Epidermal melanocyte (primary cell): ENCODE data around the gene CARD11.

Experiments
- DNase-seq: peaks from one replicate; pipeline ENCODE4 v3.0.0; 2011; ENCODE audit warnings: low spot score; ENCODE audit not compliant: insufficient read length

Gene CARD11

GRCh38 chr7:2983586-2983985 lies 60.1 kb downstream of the CARD11 start:
- DNase-seq, result no peak

- no peak for DNase-seq
Measured at GRCh38 chr7:2982831-2983230, 60.8 kb downstream of the CARD11 start.

- no peak for DNase-seq
Measured at GRCh38 chr7:2982401-2982800, 61.3 kb downstream of the CARD11 start.

- DNase-seq, result no peak
Measured at GRCh38 chr7:2981103-2981480, 62.6 kb downstream of the CARD11 start.

- DNase-seq, result no peak
Measured at GRCh38 chr7:2980401-2981102, 63.1 kb downstream of the CARD11 start.

GRCh38 chr7:2979951-2980350 lies 63.7 kb downstream of the CARD11 start:
- DNase-seq, result no peak

- no peak for DNase-seq
Measured at GRCh38 chr7:2979201-2979631, 64.5 kb downstream of the CARD11 start.

GRCh38 chr7:2978408-2978807 lies 65.3 kb downstream of the CARD11 start:
- no peak for DNase-seq

- DNase-seq, result no peak
Measured at GRCh38 chr7:2975821-2976371, 67.8 kb downstream of the CARD11 start.

GRCh38 chr7:2974093-2974819 lies 69.4 kb downstream of the CARD11 start:
- DNase-seq, result no peak

GRCh38 chr7:2972835-2973161 lies 70.9 kb downstream of the CARD11 start:
- no peak for DNase-seq

- no peak for DNase-seq
Measured at GRCh38 chr7:2971914-2972834, 71.5 kb downstream of the CARD11 start.

- no peak for DNase-seq
Measured at GRCh38 chr7:2970861-2971260, 72.8 kb downstream of the CARD11 start.

- no peak for DNase-seq
Measured at GRCh38 chr7:2970307-2970664, 73.4 kb downstream of the CARD11 start.

- DNase-seq, result no peak
Measured at GRCh38 chr7:2969398-2970306, 74.0 kb downstream of the CARD11 start.

- no peak for DNase-seq
Measured at GRCh38 chr7:2968616-2969397, 74.9 kb downstream of the CARD11 start.

- no peak for DNase-seq
Measured at GRCh38 chr7:2968176-2968575, 75.5 kb downstream of the CARD11 start.

GRCh38 chr7:2967705-2968104 lies 76.0 kb downstream of the CARD11 start:
- DNase-seq, result no peak

- DNase-seq, result no peak
Measured at GRCh38 chr7:2967253-2967652, 76.4 kb downstream of the CARD11 start.

- no peak for DNase-seq
Measured at GRCh38 chr7:2966466-2967078, 77.1 kb downstream of the CARD11 start.
